OCI-LY7 (cell line): ENCODE data around the gene CYP2W1. TPM values are rescaled to one million over a fixed set of nuclear protein-coding genes. Genes with fewer than 3 reads are reported as not detected.
"Not testable (repeated sequence)": the region's sequence is repeated elsewhere in the genome, so short reads cannot be mapped to it uniquely, and the experiment has no call there.

Source experiments
- BruUV-seq: library from RNA; stranded (reverse); fragments of 400-500 nt; replicated peaks from 2 replicates; lab custom pipeline; 2021; lab: Mats Ljungman, UMichigan
- CTCF ChIA-PET: fragments of 300-600 bp; sonication (Branson Sonifier 250); formaldehyde crosslinking; loops from one replicate; lab custom pipeline; 2022; ENCODE audit warnings: antibody characterized with exemption; ENCODE audit not compliant: unreplicated experiment; lab: Charles Lee
- POLR2A ChIA-PET: fragments of 300-600 bp; sonication (Branson Sonifier 250); formaldehyde crosslinking; loops from one replicate; lab custom pipeline; 2022; ENCODE audit warnings: antibody characterized with exemption; lab: Charles Lee
- DNase-seq: peaks from one replicate; pipeline ENCODE4 v3.0.0-alpha.2; 2015; ENCODE audit warnings: low spot score
- H2AFZ ChIP-seq: fragments of 200-600 bp; sonication (generic), shearing (Covaris generic); 2 replicates; pipeline ENCODE4 v1.6.1; 2014; ENCODE audit warnings: mild to moderate bottlenecking, antibody characterized with exemption, low read length, moderate library complexity
- H3K27ac ChIP-seq: fragments of 200-600 bp; sonication (generic); 2 replicates; pipeline ENCODE4 v1.5.1; 2014; ENCODE audit warnings: mixed run types, low read depth, mild to moderate bottlenecking, moderate library complexity, low read length, inconsistent platforms; ENCODE audit not compliant: poor library complexity, severe bottlenecking
- H3K36me3 ChIP-seq: fragments of 200-600 bp; sonication (generic); 2 replicates; pipeline ENCODE4 v1.6.1; 2014; ENCODE audit warnings: mild to moderate bottlenecking, antibody characterized with exemption, low read length, moderate library complexity, mixed read lengths; ENCODE audit not compliant: insufficient read depth
- H3K4me1 ChIP-seq: fragments of 200-600 bp; sonication (generic); 2 replicates; pipeline ENCODE4 v1.5.1; 2014; ENCODE audit warnings: mild to moderate bottlenecking, low read length; ENCODE audit not compliant: insufficient read depth, poor library complexity, severe bottlenecking
- H3K4me2 ChIP-seq: fragments of 200-600 bp; sonication (generic); 2 replicates; pipeline ENCODE4 v1.6.1; 2014; ENCODE audit warnings: mild to moderate bottlenecking, low read length
- H3K4me3 ChIP-seq: fragments of 200-600 bp; sonication (generic); 2 replicates; pipeline ENCODE4 v1.5.1; 2014; ENCODE audit warnings: mild to moderate bottlenecking, low read depth, low read length; ENCODE audit not compliant: poor library complexity, severe bottlenecking
- H3K79me2 ChIP-seq: fragments of 200-600 bp; sonication (generic); 2 replicates; pipeline ENCODE4 v1.6.1; 2016; ENCODE audit warnings: low read depth, mild to moderate bottlenecking, low read length, moderate library complexity, mixed read lengths; ENCODE audit not compliant: insufficient read depth
- H3K9me2 ChIP-seq: fragments of 200-600 bp; sonication (generic); 2 replicates; pipeline ENCODE4 v1.6.1; 2016; ENCODE audit warnings: mild to moderate bottlenecking, low read length, mixed read lengths; ENCODE audit not compliant: insufficient read depth
- H3K9me3 ChIP-seq: fragments of 200-600 bp; sonication (generic); 2 replicates; pipeline ENCODE4 v1.6.1; 2014; ENCODE audit warnings: mild to moderate bottlenecking, mixed run types, low read length, mixed read lengths
- H4K20me1 ChIP-seq: fragments of 200-600 bp; sonication (generic); 2 replicates; pipeline ENCODE4 v1.6.1; 2014; ENCODE audit warnings: mild to moderate bottlenecking, antibody characterized with exemption, low read length, moderate library complexity, mixed read lengths; ENCODE audit not compliant: insufficient read depth
- CTCF ChIP-seq: fragments of 200-600 bp; sonication (generic); conservative IDR thresholded peaks from 2 replicates; pipeline ENCODE4 v1.5.1; 2014; ENCODE audit warnings: mild to moderate bottlenecking, antibody characterized with exemption, low read length, moderate library complexity, mixed read lengths
- EZH2phosphoT487 ChIP-seq: fragments of 200-600 bp; sonication (generic); IDR thresholded peaks from 2 replicates; pipeline ENCODE4 v1.6.1; 2018; ENCODE audit warnings: low read depth, borderline replicate concordance, mild to moderate bottlenecking, mixed run types, antibody characterized with exemption, low read length, moderate library complexity, mixed read lengths
- intact Hi-C: fragments of 100-400 bp; cut with micrococcal nuclease; formaldehyde crosslinking; loops from one replicate; pipeline ENCODE4 v1.10.0; 2022; ENCODE audit not compliant: unreplicated experiment
- total RNA-seq, 2 experiments: library from RNA; depleted of rRNA in 1 of 2; stranded (reverse); fragments of >200 nt in 1 of 2; shearing (Covaris generic) in 1 of 2; gene quantifications; 2 replicates each; pipeline ENCODE4 v1.2.3, GENCODE V29; 2014 to 2022

Gene CYP2W1
- total RNA-seq, 2 experiments from 2014 or later: 1.3 TPM; not detected in 1

GRCh38 chr7:1032536-1033181 lies 49.7 kb downstream of the CYP2W1 start:
- Histone ChIP-seq H2AFZ (no peak overlapping the region), H3K36me3 (no peaks in the 10 kb centered on the region; the same call in 1 of the 2 replicates), H3K4me1 (peaks cover 28% of the 10 kb centered on the region), H3K79me2 (peaks cover 10% of the 10 kb centered on the region; the same call in 1 of the 2 replicates), H3K9me3 (no peaks in the 10 kb centered on the region), H4K20me1 (no peaks in the 10 kb centered on the region), H3K4me2 (no peak overlapping the region), H3K27ac (no peak overlapping the region), H3K4me3 (no peak overlapping the region), H3K9me2 (no peaks in the 10 kb centered on the region)
- no peak for DNase-seq
- POLR2A ChIA-PET: no interaction called here
- no peak for TF ChIP-seq EZH2phosphoT487
- no TSS peak for BruUV-seq
- intact Hi-C loops: no loop called here
- CTCF ChIA-PET: no interaction called here

- intact Hi-C loops: no loop called here
- no peak for DNase-seq
- Histone ChIP-seq H3K4me1 (peaks cover 26% of the 10 kb centered on the region), H4K20me1 (no peaks in the 10 kb centered on the region), H3K9me3 (no peaks in the 10 kb centered on the region), H3K4me3 (no peak overlapping the region), H3K4me2 (no peak overlapping the region), H3K79me2 (peaks cover 9% of the 10 kb centered on the region; the same call in 1 of the 2 replicates), H2AFZ (no peak overlapping the region), H3K9me2 (no peaks in the 10 kb centered on the region), H3K27ac (no peak overlapping the region), H3K36me3 (no peaks in the 10 kb centered on the region; the same call in 1 of the 2 replicates)
- BruUV-seq: no TSS peak
- TF ChIP-seq EZH2phosphoT487 (no peak), CTCF (no peak)
- CTCF ChIA-PET: no interaction called here
- POLR2A ChIA-PET: no interaction called here
Measured at GRCh38 chr7:1033546-1034145, 50.7 kb downstream of the CYP2W1 start.

GRCh38 chr7:1034769-1035168 lies 51.8 kb downstream of the CYP2W1 start:
- H2AFZ ChIP-seq, H3K79me2 ChIP-seq, intact Hi-C loops, H3K4me2 ChIP-seq, DNase-seq, H3K9me2 ChIP-seq, H3K9me3 ChIP-seq, H3K4me3 ChIP-seq, CTCF ChIA-PET, H4K20me1 ChIP-seq, BruUV-seq, POLR2A ChIA-PET, H3K27ac ChIP-seq, H3K36me3 ChIP-seq: not testable (repeated sequence)
- H3K4me1 ChIP-seq: peaks cover 15% of the 10 kb centered on the region

GRCh38 chr7:1036164-1036928 lies 53.4 kb downstream of the CYP2W1 start:
- H3K9me3 ChIP-seq, H3K4me3 ChIP-seq, H3K4me1 ChIP-seq, intact Hi-C loops, H3K36me3 ChIP-seq, H3K9me2 ChIP-seq, CTCF ChIA-PET, H3K27ac ChIP-seq, DNase-seq, BruUV-seq, H3K79me2 ChIP-seq, H3K4me2 ChIP-seq, H2AFZ ChIP-seq, POLR2A ChIA-PET, H4K20me1 ChIP-seq: not testable (repeated sequence)
